Midbrain (tissue), 1 donor: ENCODE measurements around the gene KPNB1.

Experiments
- DNase-seq: peaks from one replicate; lab custom pipeline; 2025; lab: John Stamatoyannopoulos, UW

The KPNB1 gene

GRCh38 chr17:47728214-47728877 is 78.6 kb downstream of the KPNB1 start:
- no peak for DNase-seq

- DNase-seq: no peak
Measured at GRCh38 chr17:47729476-47729875, 79.8 kb downstream of the KPNB1 start.

- no peak for DNase-seq
Measured at GRCh38 chr17:47730681-47731080, 81.0 kb downstream of the KPNB1 start.

GRCh38 chr17:47731396-47731795 is 81.7 kb downstream of the KPNB1 start:
- no peak for DNase-seq

- DNase-seq: no peak
Measured at GRCh38 chr17:47732399-47733046, 82.8 kb downstream of the KPNB1 start.

GRCh38 chr17:47733047-47733673 is 83.4 kb downstream of the KPNB1 start, which contains the start of gene TBX21:
TBX21 (plus strand) TSS chr17:47733236; CDS start chr17:47733455, 219 bp downstream.
- no peak for DNase-seq

GRCh38 chr17:47733674-47734410 is 84.1 kb downstream of the KPNB1 start:
- no peak for DNase-seq

GRCh38 chr17:47735139-47735464 is 85.4 kb downstream of the KPNB1 start:
- DNase-seq: no peak
